RWPE1 (cell line): ENCODE measurements around the gene MACROD1.

Experiments
- CTCF ChIA-PET: fragments of 350-600 bp; sonication (Branson Sonifier 250); formaldehyde crosslinking; extraction: SDS; loops from one replicate; lab custom pipeline; 2021; lab: Yijun Ruan, JAX
- POLR2A ChIA-PET: fragments of 400-600 bp; formaldehyde crosslinking; extraction: SDS; loops from one replicate; lab custom pipeline; 2020; ENCODE audit warnings: antibody characterized with exemption; ENCODE audit not compliant: low non-redundant PET; lab: Yijun Ruan, JAX
- DNase-seq: peaks from one replicate; pipeline ENCODE4 v3.0.0; 2012; ENCODE audit warnings: low spot score
- H3K27ac ChIP-seq: fragments of 450-650 bp; 2 replicates; pipeline ENCODE4 v1.5.1; 2017
- TF ChIP-seq, protein P1 (sequence below): fragments of 450-650 bp; conservative IDR thresholded peaks from 2 replicates; pipeline ENCODE4 v1.5.1; 2017; ENCODE audit warnings: low read depth, mild to moderate bottlenecking

MACROD1 gene

DNA sequence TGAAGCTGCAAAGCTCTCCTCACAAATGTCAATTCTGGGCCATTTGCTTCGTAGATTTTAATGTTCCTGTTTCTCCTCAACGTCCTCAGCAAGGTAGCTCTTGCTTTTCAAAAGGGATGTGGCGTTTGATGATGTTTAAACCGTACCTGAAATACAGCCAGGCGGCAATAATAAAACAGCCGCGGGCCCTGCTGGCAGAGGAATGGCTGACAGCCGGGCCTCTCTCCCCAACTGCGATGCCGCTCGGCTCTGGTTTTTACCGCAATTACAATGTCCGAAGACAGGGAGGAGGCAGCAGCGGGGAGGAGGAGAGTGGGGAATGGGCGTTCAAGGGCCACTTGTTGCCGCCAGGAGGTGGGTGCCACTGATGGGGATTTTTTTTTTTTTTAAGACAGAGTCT is 27.5 kb downstream of the MACROD1 start:
- H3K27ac ChIP-seq, result no peak overlapping the region
- ChIA-PET CTCF (interaction anchor here (0.7 to 3.0 kb wide), 2 partner anchors 12 to 138 kb away, joined by 5 to 9 read pairs; no protein-coding TSS in a partner anchor), POLR2A (no interaction called here)
- no peak for DNase-seq
- TF ChIP-seq, protein P1, sequence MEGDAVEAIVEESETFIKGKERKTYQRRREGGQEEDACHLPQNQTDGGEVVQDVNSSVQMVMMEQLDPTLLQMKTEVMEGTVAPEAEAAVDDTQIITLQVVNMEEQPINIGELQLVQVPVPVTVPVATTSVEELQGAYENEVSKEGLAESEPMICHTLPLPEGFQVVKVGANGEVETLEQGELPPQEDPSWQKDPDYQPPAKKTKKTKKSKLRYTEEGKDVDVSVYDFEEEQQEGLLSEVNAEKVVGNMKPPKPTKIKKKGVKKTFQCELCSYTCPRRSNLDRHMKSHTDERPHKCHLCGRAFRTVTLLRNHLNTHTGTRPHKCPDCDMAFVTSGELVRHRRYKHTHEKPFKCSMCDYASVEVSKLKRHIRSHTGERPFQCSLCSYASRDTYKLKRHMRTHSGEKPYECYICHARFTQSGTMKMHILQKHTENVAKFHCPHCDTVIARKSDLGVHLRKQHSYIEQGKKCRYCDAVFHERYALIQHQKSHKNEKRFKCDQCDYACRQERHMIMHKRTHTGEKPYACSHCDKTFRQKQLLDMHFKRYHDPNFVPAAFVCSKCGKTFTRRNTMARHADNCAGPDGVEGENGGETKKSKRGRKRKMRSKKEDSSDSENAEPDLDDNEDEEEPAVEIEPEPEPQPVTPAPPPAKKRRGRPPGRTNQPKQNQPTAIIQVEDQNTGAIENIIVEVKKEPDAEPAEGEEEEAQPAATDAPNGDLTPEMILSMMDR, result no peak

DNA sequence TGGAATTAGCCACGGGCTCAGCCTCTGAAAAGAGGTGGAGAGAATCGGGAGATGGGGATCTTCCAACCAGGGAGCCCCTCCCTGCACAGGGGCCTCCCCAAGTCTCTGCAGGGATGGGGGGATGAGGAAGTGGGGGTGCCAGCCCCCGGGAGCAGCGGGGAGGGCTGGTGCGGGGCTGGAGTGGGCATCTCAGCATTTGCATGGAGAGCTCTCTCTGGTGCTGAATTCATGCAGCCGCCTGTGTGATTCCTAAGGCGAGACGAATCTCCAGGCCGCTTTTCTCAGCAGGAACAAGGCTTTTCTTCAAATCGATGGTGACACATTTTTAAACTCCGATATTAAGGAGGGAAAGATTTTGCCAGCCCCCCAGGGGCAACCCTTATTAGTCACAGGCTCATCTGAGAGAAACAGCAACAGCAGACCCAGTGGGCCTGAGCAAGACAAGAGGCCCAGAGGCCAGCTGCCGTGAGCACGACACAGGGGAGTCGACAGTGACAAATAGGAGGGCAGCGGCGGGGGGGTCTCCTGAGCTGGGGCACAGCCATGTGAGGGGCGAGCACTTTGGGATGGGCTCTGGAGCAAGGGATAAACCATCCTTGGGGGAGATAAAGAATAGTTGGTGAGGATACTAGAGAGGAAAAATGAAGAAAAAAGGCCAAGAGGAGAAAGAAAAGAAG is 29.0 kb downstream of the MACROD1 start:
- CTCF ChIA-PET, result interaction anchor here (0.6 to 3.0 kb wide), 5 partner anchors 11 to 1113 kb away, joined by 3 to 9 read pairs (median 3); no protein-coding TSS in a partner anchor
- TF ChIP-seq, protein P1, result no peak
- H3K27ac ChIP-seq, result no peak overlapping the region
- POLR2A ChIA-PET, result interaction anchor here (0.5 kb wide), 1 partner anchor 316 kb away, joined by 3 read pairs; no protein-coding TSS in a partner anchor
- DNase-seq, result no peak

DNA sequence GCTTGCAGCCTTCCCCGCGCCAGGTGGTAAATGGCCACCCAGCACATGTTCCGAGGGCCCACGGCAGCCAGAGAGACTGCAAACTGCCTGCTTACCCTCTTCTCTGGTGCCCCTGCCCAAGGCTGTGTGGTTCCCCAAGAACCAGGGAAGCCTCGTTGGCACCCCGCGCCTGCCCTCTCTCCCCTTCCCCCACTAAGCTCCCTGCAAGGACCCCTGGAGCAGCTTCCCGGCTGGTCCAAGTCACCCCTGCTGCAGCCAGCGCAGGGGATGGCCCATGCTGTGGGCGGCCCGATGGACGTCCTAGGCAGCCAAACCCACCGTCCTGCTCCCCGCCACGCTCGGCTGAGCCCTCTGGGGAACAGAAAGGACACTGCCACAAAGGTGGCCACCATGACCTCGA is 30.2 kb downstream of the MACROD1 start:
- DNase-seq, result no peak
- ChIA-PET CTCF (interaction anchor here (0.6 kb wide), 1 partner anchor 115 kb away, joined by 3 read pairs; no protein-coding TSS in a partner anchor), POLR2A (no interaction called here)
- no peak overlapping the region for H3K27ac ChIP-seq
- TF ChIP-seq, protein P1, result no peak

DNA sequence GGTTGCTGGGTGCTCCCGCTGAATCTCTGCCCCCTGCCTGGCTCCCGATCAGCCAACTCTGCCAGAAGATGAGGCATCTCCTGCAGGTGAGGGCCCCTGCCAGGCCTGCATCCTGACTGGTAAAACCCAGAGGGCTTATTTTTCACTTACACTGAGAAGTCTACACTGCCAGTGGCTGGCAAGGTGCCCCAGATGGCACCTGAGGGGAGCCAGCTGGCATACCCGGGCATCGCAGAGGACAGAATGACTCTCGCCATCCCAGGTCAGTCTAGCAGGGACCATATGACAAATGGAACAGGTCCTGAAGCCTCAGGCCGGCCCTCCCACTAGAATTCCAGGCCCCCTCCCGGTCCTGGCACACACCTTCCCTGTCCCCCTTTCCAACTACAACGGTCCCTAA is 30.9 kb downstream of the MACROD1 start:
- H3K27ac ChIP-seq, result no peak overlapping the region
- TF ChIP-seq, protein P1, result no peak
- no peak for DNase-seq
- CTCF ChIA-PET, result no interaction called here
- POLR2A ChIA-PET, result no interaction called here

GRCh38 chr11:64132982-64133705 is 32.8 kb downstream of the MACROD1 start:
- ChIA-PET CTCF (interaction anchor here (0.8 to 1.0 kb wide), 2 partner anchors 16 to 126 kb away, joined by 3 to 4 read pairs; no protein-coding TSS in a partner anchor), POLR2A (interaction anchor here (0.6 kb wide), 1 partner anchor 153 kb away, joined by 5 read pairs; no protein-coding TSS in a partner anchor)
- no peak overlapping the region for H3K27ac ChIP-seq
- DNase-seq, result no peak
- TF ChIP-seq, protein P1, result no peak

- POLR2A ChIA-PET, result no interaction called here
- TF ChIP-seq, protein P1, result no peak
- H3K27ac ChIP-seq, result peak overlapping the region; percentile 10; the same call in 1 of the 2 replicates
- DNase-seq, result no peak
- CTCF ChIA-PET, result interaction anchor here (0.8 to 1.2 kb wide), 3 partner anchors 17 to 125 kb away, joined by 3 to 6 read pairs (median 4); no protein-coding TSS in a partner anchor
Observed at GRCh38 chr11:64132191-64132771, 33.6 kb downstream of the MACROD1 start.
